Frontal cortex (tissue), 4 donors: Measurements from ENCODE around the gene TM4SF1. TPM values are rescaled to one million over a fixed set of nuclear protein-coding genes. Genes with fewer than 3 reads are reported as not detected.

ENCODE experiments used
- DNase-seq, 2 donors: peaks; one replicate each; pipeline ENCODE4 v3.0.0; 2012; ENCODE audit warnings: low spot score in 2 of 2
- FAIRE-seq: peaks from 2 replicates; lab custom pipeline; 2012; peaks lifted over from hg19 to GRCh38; lab: Jason Lieb, UNC
- total RNA-seq: library from RNA; depleted of rRNA; stranded (reverse); fragments of >200 nt; gene quantifications from one replicate; pipeline ENCODE4 v1.2.3, GENCODE V29; 2014
- donor health status: control.
- donor health status: control.
- donor health status: control.

Gene TM4SF1
- total RNA-seq, 1 donor from 2014 or later = 15.1 TPM

DNA sequence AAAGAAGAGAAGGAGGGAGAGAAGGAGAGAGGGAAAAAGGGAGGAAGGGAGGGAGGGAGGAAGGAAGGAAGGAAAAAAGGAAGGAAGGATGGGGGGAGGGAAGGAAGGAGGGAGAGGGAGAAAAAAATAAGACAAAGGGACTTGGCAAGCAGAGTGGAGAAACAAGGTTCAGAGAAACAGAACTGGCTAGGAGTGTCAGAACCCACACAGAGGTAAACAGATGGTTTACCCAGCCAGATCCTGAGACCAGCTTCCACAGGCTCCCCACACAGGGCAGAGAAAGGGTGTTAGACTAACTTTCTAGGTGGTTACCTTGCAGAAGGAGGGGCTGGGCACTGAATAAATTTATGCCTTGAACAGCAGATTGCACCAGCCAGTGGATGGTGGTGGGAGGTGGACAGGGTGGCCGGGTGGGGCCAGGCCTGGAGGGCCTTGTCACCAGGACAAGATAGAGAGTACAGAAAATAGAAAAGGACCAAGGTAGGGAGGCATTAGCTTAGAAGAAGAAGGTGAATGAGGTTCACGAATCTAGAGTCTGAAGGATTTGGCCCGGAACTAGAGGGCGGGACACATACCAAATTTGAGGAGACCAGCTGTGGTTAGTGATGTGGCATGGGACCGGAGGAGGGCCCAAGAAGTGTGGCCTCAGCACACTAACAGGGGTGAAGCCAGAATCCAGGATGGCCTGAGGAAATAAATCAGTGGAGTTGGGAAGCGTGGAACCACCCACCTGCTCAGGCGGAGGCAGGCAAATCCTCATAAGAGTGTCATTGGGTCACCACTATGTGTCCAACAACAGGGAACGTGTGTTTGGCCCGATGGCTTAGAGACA lies 1.2 kb upstream of the TM4SF1 start:
- no peak for FAIRE-seq

DNA sequence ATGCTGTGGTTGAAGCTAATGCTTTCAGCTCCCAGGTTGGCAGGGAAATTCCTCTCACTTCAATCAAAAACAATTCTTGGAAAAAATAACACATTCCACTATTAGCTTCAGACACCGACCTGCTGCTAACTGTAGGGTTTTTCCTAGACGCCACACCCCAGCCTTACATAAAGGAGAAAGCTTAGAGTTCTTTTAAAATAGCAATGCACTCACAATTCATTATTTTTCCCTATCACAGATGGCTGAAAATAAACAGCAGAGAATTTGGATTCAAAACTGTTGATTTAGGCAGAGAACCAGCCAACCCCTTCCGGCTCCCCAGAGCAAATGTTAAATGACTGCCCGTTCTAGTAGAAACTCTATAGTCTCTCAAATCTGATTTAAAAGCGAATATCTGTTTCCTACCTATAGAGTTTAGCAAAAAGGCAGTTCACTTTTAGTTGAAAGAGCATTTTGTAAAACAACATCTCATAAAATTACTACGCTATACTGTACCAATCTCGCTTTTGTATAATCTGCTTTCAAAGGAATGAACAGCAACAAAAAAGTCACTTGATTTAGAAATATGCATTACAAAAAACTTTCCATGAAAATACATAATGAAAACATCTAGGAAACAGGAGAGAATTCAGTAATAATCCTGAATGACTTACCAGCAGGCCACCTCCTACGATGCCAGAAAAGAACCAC lies 586 bp downstream of the TM4SF1 start:
- no peak for FAIRE-seq
- DNase-seq = no peak

More for the DNA sequence above, 1.2 kb upstream of the TM4SF1 start:
- no peak for DNase-seq

DNA sequence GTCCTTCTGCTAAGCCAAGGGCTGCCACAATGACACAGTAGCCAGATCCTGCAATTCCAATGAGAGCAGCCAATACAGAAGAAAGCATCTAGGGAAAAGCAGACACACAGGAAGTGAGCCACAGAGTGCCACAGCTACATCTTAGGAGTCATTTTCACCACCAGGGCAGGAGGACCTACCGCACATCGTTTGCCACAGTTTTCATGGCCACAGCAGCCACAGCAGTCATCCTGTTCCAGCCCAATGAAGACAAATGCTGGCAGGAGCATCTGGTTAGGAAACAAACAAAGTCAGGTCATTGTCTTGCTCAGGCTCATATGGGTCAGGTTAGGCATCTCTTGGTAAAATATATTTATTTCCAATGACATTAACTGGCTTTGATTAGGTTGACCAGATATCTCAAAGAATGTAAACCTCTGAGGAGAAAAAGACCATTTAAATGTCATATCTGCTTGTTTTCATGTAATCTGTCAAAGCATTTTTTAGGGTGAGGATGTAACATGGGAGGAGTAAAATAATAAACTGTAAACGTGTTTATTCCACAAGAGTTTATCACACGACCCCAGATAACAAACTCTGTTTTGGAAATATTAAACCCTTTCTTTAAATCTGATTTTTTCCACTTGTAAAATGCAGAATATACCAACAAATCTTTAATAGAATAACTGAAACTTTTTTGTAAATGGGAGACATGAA lies 1.8 kb downstream of the TM4SF1 start:
- FAIRE-seq (no peak), DNase-seq (no peak)

DNA sequence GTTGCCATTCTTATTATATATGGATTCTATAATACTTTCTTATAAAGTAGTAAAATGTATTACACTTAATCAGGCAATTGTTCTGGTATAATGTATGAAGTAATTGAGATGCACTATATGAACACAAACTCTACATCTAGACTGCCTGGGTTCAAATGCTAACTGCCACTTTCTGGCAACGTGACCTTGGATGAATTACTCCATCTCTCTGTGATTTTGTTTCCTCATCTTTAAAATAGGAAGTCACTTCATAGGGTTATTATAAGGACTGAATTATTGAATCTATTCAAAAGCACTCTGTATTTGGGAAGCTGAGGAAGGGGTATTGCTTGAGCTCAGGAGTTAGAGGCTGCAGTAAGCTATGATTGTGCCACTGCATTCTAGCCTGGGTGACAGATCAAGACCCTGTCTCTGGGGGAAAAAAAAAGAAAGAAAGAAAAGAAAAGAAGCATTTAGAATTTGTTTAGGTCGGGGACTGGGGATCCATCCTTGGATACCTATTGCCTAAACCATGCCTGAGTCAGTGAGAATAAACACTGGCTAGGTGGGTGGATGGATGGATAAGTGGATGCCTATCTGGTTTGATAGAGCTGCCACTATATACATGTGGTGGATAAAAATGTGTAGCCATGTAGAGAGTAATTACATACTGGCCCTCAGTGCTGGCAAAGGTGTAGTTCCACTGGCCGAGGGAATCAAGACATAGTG lies 2.5 kb downstream of the TM4SF1 start:
- DNase-seq (no peak), FAIRE-seq (no peak)

DNA sequence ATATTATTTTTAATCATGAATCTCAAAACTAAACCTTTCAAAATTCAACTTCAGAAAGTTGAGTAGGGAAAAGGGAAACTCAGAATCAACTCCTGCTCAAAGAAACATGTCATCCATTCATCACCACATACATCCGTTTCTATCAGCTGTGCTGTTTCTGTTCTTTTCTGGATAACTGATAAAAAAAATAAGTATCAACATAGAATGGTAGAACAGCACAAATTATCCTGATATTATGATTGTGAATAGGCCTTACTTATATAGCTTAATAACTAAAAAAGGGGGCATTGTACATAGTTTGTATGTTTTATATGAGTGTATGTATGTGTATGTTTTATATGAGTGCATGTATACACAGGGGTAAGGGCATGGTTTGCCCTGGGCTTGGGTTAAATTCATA lies 3.1 kb downstream of the TM4SF1 start:
- FAIRE-seq (no peak), DNase-seq (no peak)

DNA sequence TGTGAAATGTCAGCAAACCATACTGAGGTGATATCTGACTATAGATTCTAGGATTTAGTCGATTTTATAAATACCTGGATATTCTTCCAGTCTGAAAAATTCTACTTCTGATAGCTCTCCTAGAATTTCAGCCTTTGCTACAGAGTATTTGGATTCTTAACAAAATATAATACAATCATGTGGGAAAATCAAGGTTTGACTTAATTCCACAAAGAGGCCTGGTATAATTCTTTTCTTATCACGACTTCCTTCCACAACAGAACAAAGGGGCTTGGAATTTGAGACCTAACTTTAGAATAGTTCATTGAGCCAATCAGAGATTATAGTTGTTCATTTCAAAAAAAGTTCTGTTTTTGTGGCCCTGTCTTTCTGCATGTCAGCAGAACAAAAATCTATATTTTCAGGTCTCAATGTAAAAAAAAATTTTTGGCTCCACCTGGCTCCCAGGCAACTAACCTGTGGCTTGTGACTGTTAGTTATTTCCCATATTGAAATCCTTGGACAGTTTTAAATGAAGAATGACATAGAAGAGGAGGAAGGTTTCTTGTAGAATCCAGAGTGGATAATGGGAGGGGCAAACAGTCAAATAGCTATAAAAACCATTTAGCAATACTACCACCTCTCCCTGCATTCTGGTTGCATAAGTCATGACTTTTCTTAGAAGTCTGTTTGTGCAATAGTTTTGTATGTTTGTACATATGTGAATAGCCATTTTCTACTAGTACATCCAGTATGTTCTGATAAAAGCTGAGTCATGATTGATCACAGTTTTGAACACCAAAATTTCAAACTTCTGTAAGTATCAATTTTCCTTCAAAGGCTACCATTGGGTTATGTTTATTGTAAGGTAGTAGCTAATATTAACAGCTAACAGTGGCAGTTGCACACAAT lies 4.0 kb downstream of the TM4SF1 start:
- DNase-seq = no peak
- FAIRE-seq = no peak

DNA sequence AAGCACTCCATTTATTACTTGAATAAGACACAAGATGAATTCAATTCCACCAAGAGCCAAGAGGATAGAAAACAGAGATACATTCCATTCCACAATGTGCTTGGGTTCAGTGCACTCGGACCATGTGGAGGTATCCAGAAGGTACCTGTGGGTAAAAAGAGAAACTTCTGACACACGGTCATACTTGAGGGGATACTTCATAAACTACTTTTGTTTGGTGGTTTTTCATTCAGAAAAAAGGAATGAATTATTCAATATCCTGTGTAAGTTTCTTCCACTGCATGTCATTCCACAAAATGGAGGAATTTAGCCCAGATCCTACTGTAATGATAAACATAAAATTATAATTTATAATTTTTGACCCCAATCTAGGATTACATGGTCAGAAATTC lies 5.7 kb downstream of the TM4SF1 start:
- DNase-seq (no peak), FAIRE-seq (no peak)

DNA sequence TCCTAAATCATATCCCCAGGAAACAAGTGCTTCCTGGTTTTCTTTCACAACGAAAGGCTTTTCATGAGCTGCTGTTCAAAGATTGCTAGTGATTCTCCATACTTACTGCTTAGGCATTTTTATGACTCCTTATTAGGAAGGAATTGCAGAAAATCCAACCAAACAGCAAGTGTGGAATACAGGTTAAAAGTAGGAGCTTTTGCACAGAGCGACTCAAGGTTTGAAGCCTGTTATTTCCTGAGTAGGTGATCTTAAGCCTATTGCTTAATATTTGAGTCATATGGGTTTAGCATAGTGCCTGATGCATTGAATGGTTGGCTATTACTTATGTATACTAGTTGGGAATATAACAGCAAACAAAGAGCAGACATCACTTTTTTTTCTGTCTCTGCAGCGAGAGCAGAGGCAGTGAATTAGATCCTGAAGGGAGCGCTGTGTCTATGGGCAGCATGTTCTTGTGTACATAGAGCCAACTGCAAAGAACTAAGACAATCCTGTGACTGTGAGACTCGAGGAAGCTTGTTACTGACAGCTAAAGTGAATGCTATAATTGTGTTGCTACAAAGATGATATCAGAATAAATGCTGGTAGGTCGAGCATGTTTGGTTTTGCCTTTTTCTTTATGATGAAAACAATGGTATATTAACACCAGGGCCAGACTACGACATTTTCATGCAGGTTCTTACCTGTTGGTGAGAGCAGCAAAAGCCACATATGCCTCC lies 6.3 kb downstream of the TM4SF1 start:
- FAIRE-seq = no peak
- no peak for DNase-seq

DNA sequence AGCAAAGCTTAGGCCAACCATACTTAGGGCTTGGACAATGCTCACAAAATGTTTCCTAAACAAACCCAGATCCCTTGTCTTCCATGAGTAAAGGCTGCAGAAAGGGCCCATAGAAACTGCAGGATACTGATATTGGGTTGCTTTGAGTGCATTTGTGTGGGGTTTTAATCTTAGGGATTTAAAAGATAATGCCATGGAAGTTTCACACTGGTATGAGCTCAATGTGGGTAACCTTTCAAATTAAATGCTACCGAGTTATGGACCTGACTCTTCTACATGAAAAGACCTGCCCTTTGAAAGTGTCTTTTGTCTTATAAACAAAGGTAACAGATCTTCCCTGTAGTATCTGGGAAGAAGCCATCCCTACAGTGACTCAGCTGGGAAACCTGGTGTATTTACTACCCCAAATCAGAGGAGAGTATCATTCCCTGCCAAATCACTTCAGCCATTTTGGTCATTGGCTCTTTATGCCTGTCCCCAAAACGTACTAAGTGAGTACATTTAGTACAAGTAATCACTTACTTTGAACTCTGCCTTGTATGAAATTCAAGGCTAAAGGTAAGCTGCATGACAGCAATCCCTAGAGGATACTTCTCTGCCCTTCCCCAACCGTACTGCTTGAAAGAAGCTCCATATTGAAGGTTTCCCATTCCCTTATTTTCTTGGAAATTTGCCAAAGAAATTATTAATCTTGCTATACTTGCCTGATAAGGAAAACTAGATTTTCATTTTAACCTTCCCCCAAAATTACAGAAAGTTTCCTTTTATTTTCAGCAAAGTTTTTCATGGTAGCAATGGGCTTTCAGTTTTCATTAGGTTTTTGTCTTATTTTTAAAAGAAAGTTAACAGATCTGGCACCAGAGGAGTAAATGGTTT lies 7.2 kb downstream of the TM4SF1 start:
- DNase-seq (no peak), FAIRE-seq (no peak)

DNA sequence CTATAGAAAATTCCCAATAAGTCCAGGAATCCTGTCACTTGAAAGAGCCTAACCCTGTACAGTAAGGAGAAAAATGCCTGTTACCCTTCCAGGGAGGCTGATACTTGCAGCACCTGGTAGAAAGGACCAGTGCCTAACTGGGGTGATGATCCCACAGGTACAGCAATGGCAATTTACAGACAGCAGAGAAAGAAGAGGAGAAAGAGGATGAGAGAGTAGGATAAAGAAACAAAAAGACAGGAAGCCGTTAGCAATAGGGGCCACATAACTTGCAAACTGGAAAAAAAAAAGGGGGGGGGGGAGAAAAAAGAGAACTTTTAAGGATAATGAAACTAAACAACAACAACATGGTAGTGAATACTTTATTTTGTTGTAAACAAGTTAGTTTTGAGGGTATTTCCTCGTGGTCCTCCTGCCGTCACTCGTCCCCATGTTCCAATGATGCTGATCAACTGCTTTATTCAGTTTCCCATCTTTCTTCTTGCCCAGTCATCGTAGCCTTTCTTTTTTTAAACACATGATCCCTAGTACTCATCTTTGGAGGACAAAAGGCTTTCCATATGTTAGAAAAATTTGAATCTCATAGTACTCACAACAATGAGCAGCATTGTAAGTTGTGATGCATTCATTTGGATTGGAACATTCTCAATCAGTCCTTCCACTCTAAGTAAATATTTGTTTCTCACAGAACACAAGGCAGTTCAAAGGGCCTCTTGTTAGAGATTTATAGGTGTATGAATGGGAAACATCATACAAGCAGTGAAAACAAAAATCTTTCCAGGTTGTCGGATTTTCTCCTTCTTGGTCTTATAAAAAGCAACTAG lies 8.6 kb downstream of the TM4SF1 start:
- DNase-seq (no peak), FAIRE-seq (no peak)

DNA sequence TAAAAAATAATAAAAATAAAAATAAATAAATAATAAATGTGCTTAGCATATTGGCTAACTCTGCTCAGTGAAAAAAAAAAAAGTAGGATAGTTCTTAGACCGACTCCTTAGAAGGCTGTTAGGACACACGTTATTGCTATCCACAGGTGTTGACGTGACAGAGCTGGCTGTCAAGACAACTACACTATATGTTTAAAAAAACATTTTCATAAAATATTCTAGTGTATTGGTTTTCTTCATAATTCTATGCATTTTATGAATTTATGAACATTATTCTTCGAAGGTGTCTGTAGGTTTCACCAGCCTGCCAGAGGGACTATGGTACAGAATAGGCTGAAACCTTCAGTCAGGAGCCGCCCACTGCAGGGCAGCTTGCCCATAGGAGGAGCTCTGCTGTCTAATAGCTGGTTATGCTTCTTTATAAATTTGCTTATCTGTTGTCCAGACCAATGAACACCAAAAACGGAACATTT lies 9.2 kb downstream of the TM4SF1 start:
- DNase-seq (no peak), FAIRE-seq (no peak)

DNA sequence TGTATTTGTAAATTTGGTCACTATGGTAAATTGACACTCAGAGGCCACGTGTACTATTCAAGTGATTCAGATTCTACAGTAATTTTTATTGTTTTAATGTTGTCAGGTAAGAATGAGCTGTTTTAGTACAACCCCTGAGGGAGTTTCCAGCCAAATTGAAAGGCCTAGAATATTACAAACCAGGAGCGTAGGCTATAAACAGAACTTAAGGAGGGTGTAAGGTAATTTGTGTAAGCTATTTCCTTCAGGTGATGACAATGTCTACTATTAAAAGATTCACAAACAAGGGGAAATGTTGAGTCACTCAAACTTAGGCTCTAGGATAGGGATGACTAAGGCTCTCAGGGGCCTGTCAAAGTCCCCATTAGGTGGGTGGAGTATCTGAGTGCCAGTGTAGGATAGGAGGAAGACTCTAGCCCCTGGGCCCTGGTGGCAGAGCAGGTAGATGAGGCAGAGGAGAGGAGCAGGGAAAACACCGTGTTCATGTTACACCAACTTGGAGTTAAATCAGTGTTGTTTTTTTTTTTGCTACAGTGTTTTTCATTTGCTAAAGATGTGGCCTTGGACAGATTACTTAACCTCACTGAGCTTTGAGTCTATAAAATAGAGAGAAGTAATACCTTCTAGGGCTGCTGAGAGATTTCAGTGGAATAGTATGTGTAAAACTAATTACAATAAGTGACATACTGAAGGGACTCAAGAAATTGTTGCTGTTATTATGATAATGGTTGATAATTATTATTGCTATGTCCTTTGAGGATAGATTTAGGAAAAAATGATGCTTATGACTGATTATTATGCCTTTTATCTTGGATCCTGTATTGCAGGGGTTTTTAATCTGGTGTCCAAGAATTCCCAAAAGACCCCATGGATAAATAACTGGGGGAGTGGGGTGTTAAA lies 10.3 kb downstream of the TM4SF1 start:
- FAIRE-seq (no peak), DNase-seq (no peak)

DNA sequence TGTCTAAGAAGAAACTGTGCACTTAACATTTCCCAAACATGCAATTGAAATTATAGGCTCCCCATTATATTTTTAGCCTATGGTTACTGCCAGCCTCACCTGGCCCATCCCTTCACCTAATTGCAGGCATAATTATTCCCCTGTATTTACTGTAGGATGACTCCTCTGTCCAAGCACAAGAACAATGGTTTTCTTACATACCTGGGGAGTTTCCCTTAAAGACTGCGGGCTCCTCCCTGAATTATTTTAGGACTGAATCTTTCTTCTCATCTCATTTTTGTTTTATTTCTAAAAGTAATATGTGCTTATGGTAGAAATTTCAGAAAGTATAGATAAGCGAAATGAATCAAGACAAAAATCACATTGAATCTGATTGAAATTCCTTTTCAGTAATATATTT lies 11.4 kb downstream of the TM4SF1 start:
- DNase-seq (no peak), FAIRE-seq (no peak)

DNA sequence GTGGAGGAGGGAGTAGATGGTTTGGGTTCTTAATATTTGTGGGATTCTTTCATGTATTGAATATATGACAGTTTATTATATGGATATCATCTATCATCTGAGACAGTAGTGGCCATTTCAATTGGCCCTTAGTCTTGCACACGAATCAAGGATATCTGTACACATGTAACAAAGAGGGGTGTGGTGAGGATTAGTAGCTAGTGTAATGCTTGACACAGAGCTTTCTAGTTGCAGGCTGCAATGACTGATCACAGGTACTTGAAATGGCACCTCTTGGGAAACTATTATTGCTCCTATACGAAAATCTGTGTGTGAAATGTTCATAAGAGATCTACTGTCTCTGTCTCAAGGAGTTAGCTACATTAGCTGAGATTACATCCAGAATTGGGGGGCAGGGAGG lies 12.8 kb downstream of the TM4SF1 start:
- no peak for FAIRE-seq
- DNase-seq = no peak

DNA sequence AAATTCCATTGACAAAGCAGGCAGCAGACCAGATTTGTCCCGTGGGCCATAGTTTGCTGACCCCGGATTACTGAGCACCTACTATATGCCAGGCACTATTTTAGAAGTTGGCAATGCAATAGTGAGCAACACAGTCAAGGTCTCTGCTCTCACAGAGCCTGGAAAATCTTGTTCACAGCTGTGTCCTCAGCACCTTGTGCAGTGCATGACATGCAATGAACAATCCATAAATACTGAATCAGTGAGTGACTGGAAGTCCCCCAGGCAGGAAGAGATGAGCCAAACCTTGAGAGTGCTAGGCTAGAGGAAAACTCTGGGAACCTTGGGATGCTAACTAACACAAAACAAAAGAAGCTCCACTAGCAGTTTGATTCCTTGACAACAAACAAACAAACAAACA lies 14.4 kb downstream of the TM4SF1 start:
- FAIRE-seq (no peak), DNase-seq (no peak)

DNA sequence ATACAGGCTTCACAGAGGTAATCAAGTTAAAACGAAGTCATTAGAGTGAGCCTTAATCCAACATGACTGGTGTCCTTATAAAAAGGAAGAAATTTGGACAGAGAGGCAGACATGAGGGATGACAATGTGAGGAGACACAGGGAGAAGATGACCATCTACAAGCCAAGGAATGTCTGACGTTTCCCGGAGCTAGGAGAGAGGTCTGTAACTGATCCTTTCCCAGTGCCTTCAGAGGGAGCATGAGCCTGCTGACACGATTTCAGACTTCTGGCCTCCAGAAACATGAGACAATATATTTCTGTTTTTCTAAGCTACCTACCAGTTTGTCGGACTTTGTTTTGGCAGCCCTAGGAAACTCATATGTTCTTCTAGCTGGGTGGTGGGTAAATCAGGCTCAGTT lies 15.1 kb downstream of the TM4SF1 start:
- FAIRE-seq (no peak), DNase-seq (no peak)
